ENCODE data around the gene DPYD. TPM values are rescaled to one million over a fixed set of nuclear protein-coding genes. Genes with fewer than 3 reads are reported as not detected.

The DPYD gene
- total and polyA plus RNA-seq, 4 experiments from 2014 or later = 49.7 to 58.4 (median 51.9) TPM

DNA sequence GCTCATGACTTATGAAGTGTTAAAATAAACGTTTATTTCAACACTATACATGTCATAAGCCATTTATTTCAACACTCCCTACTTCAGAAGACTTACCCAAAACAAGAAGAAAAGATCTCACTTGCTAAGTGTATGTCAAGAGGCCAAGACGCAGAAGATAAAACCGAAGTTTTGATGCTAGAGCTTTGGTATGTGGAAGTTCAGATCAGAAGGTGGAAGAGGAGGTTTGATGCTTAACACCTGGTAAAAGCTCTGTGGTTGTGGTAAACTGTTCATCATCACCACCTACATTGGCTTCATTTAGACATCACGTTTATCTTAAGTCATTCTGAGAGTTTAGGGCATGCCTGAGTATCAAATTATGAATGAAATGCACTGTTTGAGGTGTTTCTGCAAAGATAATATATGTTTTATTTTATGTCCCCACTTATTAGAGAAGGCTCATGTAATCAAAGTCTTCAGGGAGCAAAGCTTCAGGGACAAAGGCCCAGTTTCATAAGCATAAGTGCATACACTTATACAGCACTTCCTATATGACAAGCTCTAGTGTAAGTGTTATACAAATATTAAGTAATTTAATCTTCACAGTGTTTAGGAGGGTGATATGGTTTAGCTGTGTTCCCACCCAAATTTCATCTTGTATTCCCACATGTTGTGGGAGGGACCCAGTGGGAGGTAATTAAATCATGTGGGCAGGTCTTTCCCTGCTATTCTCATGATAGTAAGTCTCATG lies 665.9 kb downstream of the DPYD start:
- POLR2A ChIA-PET (ENCODE audit: partially characterized antibody) = no interaction called here
- DNase-seq = no peak
- H3K4me1 ChIP-seq (ENCODE audit: insufficient read depth, low read length) = no peaks in the 10 kb centered on the region
- no peaks in the 10 kb centered on the region for H3K36me3 ChIP-seq (ENCODE audit: insufficient read depth, low read length)
- peaks cover 14 to 36% of the 10 kb centered on the region in 2 donors for H3K36me3 Mint-ChIP-seq
- no peak overlapping the region for H3K27ac ChIP-seq (ENCODE audit: low read depth, low read length)
- H3K9me3 Mint-ChIP-seq = peaks cover 0 to 2% (median 0%) of the 10 kb centered on the region in 8 donors
- H3K4me3 ChIP-seq (ENCODE audit: low read length in 2 of 2) = no peak overlapping the region
- intact Hi-C loops (cut with micrococcal nuclease) = no loop called here
- CTCF ChIA-PET (ENCODE audit: partially characterized antibody) = no interaction called here
- no peak overlapping the region for H3K4me3 Mint-ChIP-seq
- no peak overlapping the region for H3K27ac Mint-ChIP-seq
- no peaks in the 10 kb centered on the region for H3K27me3 Mint-ChIP-seq
- H3K9me3 ChIP-seq (ENCODE audit: control insufficient read depth in 1 of 2, low read length in 2 of 2) = no peaks in the 10 kb centered on the region
- H3K4me1 Mint-ChIP-seq = no peaks in the 10 kb centered on the region
- no peaks in the 10 kb centered on the region for H3K27me3 ChIP-seq (ENCODE audit: insufficient read depth, low read length)

DNA sequence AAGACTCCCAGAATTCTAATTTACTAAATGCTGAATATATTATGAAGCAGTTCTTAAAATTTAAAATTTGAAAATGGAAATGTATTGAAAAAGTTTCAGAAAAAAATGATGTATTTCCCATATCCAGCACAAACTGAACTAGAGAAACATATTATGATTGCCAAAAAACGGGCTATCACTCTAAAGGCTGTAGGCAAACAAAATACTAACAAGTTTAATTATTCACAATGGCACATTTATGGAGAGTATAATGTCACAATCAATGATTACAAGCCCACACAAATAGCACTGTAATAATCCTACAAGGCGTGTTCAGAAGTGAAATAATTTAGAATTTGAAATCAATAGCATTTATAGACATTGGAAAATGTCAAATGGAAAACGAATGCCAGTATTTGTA lies 667.9 kb downstream of the DPYD start:
- Histone ChIP-seq H3K4me1 (ENCODE audit: insufficient read depth, low read length) (no peaks in the 10 kb centered on the region), H3K27me3 (ENCODE audit: insufficient read depth, low read length) (no peaks in the 10 kb centered on the region), H3K27ac (ENCODE audit: low read depth, low read length) (no peak overlapping the region), H3K36me3 (ENCODE audit: insufficient read depth, low read length) (no peaks in the 10 kb centered on the region), H3K9me3 (ENCODE audit: control insufficient read depth in 1 of 2, low read length in 2 of 2) (no peaks in the 10 kb centered on the region), H3K4me3 (ENCODE audit: low read length in 2 of 2) (no peak overlapping the region)
- CTCF ChIA-PET (ENCODE audit: partially characterized antibody) = no interaction called here
- H3K27me3 Mint-ChIP-seq = no peaks in the 10 kb centered on the region
- POLR2A ChIA-PET (ENCODE audit: partially characterized antibody) = no interaction called here
- no peak overlapping the region for H3K27ac Mint-ChIP-seq
- H3K9me3 Mint-ChIP-seq = peaks cover 0 to 9% (median 0%) of the 10 kb centered on the region in 8 donors
- peaks cover 0 to 4% (median 0%) of the 10 kb centered on the region in 4 donors for H3K4me1 Mint-ChIP-seq
- DNase-seq = no peak
- H3K36me3 Mint-ChIP-seq = peaks cover 16 to 43% of the 10 kb centered on the region in 2 donors
- intact Hi-C loops (cut with micrococcal nuclease) = no loop called here
- H3K4me3 Mint-ChIP-seq = no peak overlapping the region

- no peak for DNase-seq
- Histone ChIP-seq H3K36me3 (ENCODE audit: insufficient read depth, low read length) (no peaks in the 10 kb centered on the region), H3K4me3 (ENCODE audit: low read length in 2 of 2) (no peak overlapping the region), H3K4me1 (ENCODE audit: insufficient read depth, low read length) (no peaks in the 10 kb centered on the region), H3K27me3 (ENCODE audit: insufficient read depth, low read length) (no peaks in the 10 kb centered on the region), H3K27ac (ENCODE audit: low read depth, low read length) (no peak overlapping the region), H3K9me3 (ENCODE audit: control insufficient read depth in 1 of 2, low read length in 2 of 2) (no peaks in the 10 kb centered on the region)
- Mint-ChIP-seq H3K9me3 (peaks cover 0 to 9% (median 0%) of the 10 kb centered on the region in 8 donors), H3K4me3 (no peak overlapping the region), H3K4me1 (peaks cover 0 to 4% (median 0%) of the 10 kb centered on the region in 4 donors), H3K27ac (no peak overlapping the region), H3K27me3 (no peaks in the 10 kb centered on the region), H3K36me3 (peaks cover 16 to 41% of the 10 kb centered on the region in 2 donors)
- ChIA-PET POLR2A (ENCODE audit: partially characterized antibody) (no interaction called here), CTCF (ENCODE audit: partially characterized antibody) (no interaction called here)
- intact Hi-C loops (cut with micrococcal nuclease) = no loop called here
Observed at GRCh38 chr1:97252076-97252475, 668.8 kb downstream of the DPYD start.

- Mint-ChIP-seq H3K27me3 (no peaks in the 10 kb centered on the region), H3K36me3 (peaks cover 9 to 32% of the 10 kb centered on the region in 2 donors), H3K27ac (no peak overlapping the region), H3K4me1 (peaks cover 0 to 4% (median 0%) of the 10 kb centered on the region in 4 donors), H3K4me3 (no peak overlapping the region), H3K9me3 (peaks cover 0 to 9% (median 0%) of the 10 kb centered on the region in 8 donors)
- H3K36me3 ChIP-seq (ENCODE audit: insufficient read depth, low read length) = no peaks in the 10 kb centered on the region
- no peak overlapping the region for H3K27ac ChIP-seq (ENCODE audit: low read depth, low read length)
- no peaks in the 10 kb centered on the region for H3K9me3 ChIP-seq (ENCODE audit: control insufficient read depth in 1 of 2, low read length in 2 of 2)
- POLR2A ChIA-PET (ENCODE audit: partially characterized antibody) = no interaction called here
- intact Hi-C loops (cut with micrococcal nuclease) = no loop called here
- no peaks in the 10 kb centered on the region for H3K4me1 ChIP-seq (ENCODE audit: insufficient read depth, low read length)
- CTCF ChIA-PET (ENCODE audit: partially characterized antibody) = no interaction called here
- H3K27me3 ChIP-seq (ENCODE audit: insufficient read depth, low read length) = no peaks in the 10 kb centered on the region
- DNase-seq = no peak
- no peak overlapping the region for H3K4me3 ChIP-seq (ENCODE audit: low read length in 2 of 2)
Observed at GRCh38 chr1:97247196-97247595, 673.6 kb downstream of the DPYD start.

GRCh38 chr1:97245682-97246081 lies 675.2 kb downstream of the DPYD start:
- Mint-ChIP-seq H3K4me3 (no peak overlapping the region), H3K4me1 (peaks cover 0 to 4% (median 0%) of the 10 kb centered on the region in 4 donors), H3K9me3 (peaks cover 0 to 9% (median 0%) of the 10 kb centered on the region in 8 donors), H3K36me3 (peaks cover 2 to 20% of the 10 kb centered on the region in 2 donors), H3K27ac (no peak overlapping the region), H3K27me3 (no peaks in the 10 kb centered on the region)
- no peaks in the 10 kb centered on the region for H3K27me3 ChIP-seq (ENCODE audit: insufficient read depth, low read length)
- intact Hi-C loops (cut with micrococcal nuclease) = no loop called here
- CTCF ChIA-PET (ENCODE audit: partially characterized antibody) = no interaction called here
- H3K27ac ChIP-seq (ENCODE audit: low read depth, low read length) = no peak overlapping the region
- no peaks in the 10 kb centered on the region for H3K4me1 ChIP-seq (ENCODE audit: insufficient read depth, low read length)
- H3K36me3 ChIP-seq (ENCODE audit: insufficient read depth, low read length) = no peaks in the 10 kb centered on the region
- DNase-seq = no peak
- POLR2A ChIA-PET (ENCODE audit: partially characterized antibody) = no interaction called here
- H3K4me3 ChIP-seq (ENCODE audit: low read length in 2 of 2) = no peak overlapping the region
- H3K9me3 ChIP-seq (ENCODE audit: control insufficient read depth in 1 of 2, low read length in 2 of 2) = no peaks in the 10 kb centered on the region

DNA sequence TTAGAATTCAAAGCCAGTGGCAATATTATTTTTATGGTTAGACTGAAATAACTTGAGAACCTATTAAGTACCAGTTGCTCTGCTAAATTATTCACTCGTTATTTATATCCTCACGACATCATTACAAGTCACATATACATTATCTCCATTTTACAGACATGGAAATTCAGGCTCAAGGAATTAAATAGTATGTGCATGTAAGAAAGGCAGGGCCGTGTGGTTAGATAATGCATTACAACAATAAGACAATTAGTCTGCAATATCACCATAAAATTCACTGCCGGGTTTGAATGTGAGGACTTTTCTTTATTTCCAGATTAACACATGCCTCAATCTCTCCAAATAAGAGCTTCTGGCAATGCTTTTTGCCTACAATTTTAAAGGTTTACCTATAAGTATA lies 675.8 kb downstream of the DPYD start:
- no peak overlapping the region for H3K4me3 ChIP-seq (ENCODE audit: low read length in 2 of 2)
- no peaks in the 10 kb centered on the region for H3K27me3 ChIP-seq (ENCODE audit: insufficient read depth, low read length)
- ChIA-PET CTCF (ENCODE audit: partially characterized antibody) (no interaction called here), POLR2A (ENCODE audit: partially characterized antibody) (no interaction called here)
- Mint-ChIP-seq H3K36me3 (peaks cover 2 to 14% of the 10 kb centered on the region in 2 donors), H3K27ac (no peak overlapping the region), H3K9me3 (peaks cover 0 to 9% (median 0%) of the 10 kb centered on the region in 8 donors), H3K27me3 (no peaks in the 10 kb centered on the region), H3K4me3 (no peak overlapping the region), H3K4me1 (peaks cover 0 to 4% (median 0%) of the 10 kb centered on the region in 4 donors)
- H3K36me3 ChIP-seq (ENCODE audit: insufficient read depth, low read length) = no peaks in the 10 kb centered on the region
- no peaks in the 10 kb centered on the region for H3K4me1 ChIP-seq (ENCODE audit: insufficient read depth, low read length)
- intact Hi-C loops (cut with micrococcal nuclease) = no loop called here
- no peak for DNase-seq
- H3K9me3 ChIP-seq (ENCODE audit: control insufficient read depth in 1 of 2, low read length in 2 of 2) = no peaks in the 10 kb centered on the region
- no peak overlapping the region for H3K27ac ChIP-seq (ENCODE audit: low read depth, low read length)

GRCh38 chr1:97243973-97244560 lies 676.8 kb downstream of the DPYD start:
- H3K9me3 ChIP-seq (ENCODE audit: control insufficient read depth in 1 of 2, low read length in 2 of 2) = no peaks in the 10 kb centered on the region
- Mint-ChIP-seq H3K36me3 (peaks cover under 1 to 7% of the 10 kb centered on the region in 2 donors), H3K27me3 (no peaks in the 10 kb centered on the region), H3K9me3 (peaks cover 0 to 6% (median 0%) of the 10 kb centered on the region in 8 donors), H3K4me3 (no peak overlapping the region), H3K4me1 (peaks cover 0 to 2% (median 0%) of the 10 kb centered on the region in 4 donors), H3K27ac (no peak overlapping the region)
- DNase-seq = no peak
- H3K4me1 ChIP-seq (ENCODE audit: insufficient read depth, low read length) = no peaks in the 10 kb centered on the region
- POLR2A ChIA-PET (ENCODE audit: partially characterized antibody) = no interaction called here
- no peak overlapping the region for H3K4me3 ChIP-seq (ENCODE audit: low read length in 2 of 2)
- intact Hi-C loops (cut with micrococcal nuclease) = loop anchor here (1.0 kb wide), 1 partner anchor 807 kb away; no protein-coding TSS in a partner anchor
- CTCF ChIA-PET (ENCODE audit: partially characterized antibody) = interaction anchor here (1.0 to 1.5 kb wide), 3 partner anchors 10 to 1224 kb away, joined by 3 to 4 read pairs (median 3); no protein-coding TSS in a partner anchor
- no peaks in the 10 kb centered on the region for H3K27me3 ChIP-seq (ENCODE audit: insufficient read depth, low read length)
- no peak overlapping the region for H3K27ac ChIP-seq (ENCODE audit: low read depth, low read length)
- H3K36me3 ChIP-seq (ENCODE audit: insufficient read depth, low read length) = no peaks in the 10 kb centered on the region

All from CD4-positive, alpha-beta memory T cell (primary cell).